BE2C (cell line): ENCODE results near the gene CAMTA1.

Experiments
- DNase-seq: peaks from one replicate; pipeline ENCODE4 v3.0.0-alpha.2; 2020
- H3K27me3 ChIP-seq: fragments of 250-450 bp; sonication (Bioruptor Pico); 2 replicates; pipeline ENCODE4 v1.5.1; 2020; ENCODE audit warnings: mild to moderate bottlenecking
- H3K36me3 ChIP-seq: fragments of 250-450 bp; sonication (Bioruptor Pico); 2 replicates; pipeline ENCODE4 v1.5.1; 2020; ENCODE audit warnings: mild to moderate bottlenecking
- H3K4me1 ChIP-seq: fragments of 250-450 bp; sonication (Bioruptor Pico); 2 replicates; pipeline ENCODE4 v1.5.1; 2020
- H3K4me3 ChIP-seq: 2 replicates; pipeline ENCODE4 v1.5.1; 2011; ENCODE audit warnings: low read depth, low read length
- H3K9me3 ChIP-seq: fragments of 250-450 bp; sonication (Bioruptor Pico); 2 replicates; pipeline ENCODE4 v1.5.1; 2020
- CTCF ChIP-seq: IDR thresholded peaks from 2 replicates; pipeline ENCODE4 v1.5.1; 2012; ENCODE audit warnings: mild to moderate bottlenecking, low read depth, low read length

The CAMTA1 gene

GRCh38 chr1:7538849-7539768, 753.9 kb downstream of the CAMTA1 start:
- Histone ChIP-seq H3K4me1 (peaks cover 28% of the 10 kb centered on the region), H3K9me3 (no peaks in the 10 kb centered on the region), H3K4me3 (no peak overlapping the region), H3K27me3 (no peaks in the 10 kb centered on the region), H3K36me3 (no peaks in the 10 kb centered on the region)
- peak; percentile 51 for DNase-seq
- peak; percentile 56 for TF ChIP-seq CTCF

- peak; percentile 65 for DNase-seq
- Histone ChIP-seq H3K4me1 (peaks cover 28% of the 10 kb centered on the region), H3K9me3 (no peaks in the 10 kb centered on the region), H3K27me3 (no peaks in the 10 kb centered on the region), H3K36me3 (no peaks in the 10 kb centered on the region), H3K4me3 (no peak overlapping the region)
- TF ChIP-seq CTCF, result peak; percentile 51
Measured at GRCh38 chr1:7539769-7540175, 754.5 kb downstream of the CAMTA1 start.

- DNase-seq, result no peak
- no peaks in the 10 kb centered on the region for H3K27me3 ChIP-seq
- H3K36me3 ChIP-seq, result no peaks in the 10 kb centered on the region
- peaks cover 28% of the 10 kb centered on the region for H3K4me1 ChIP-seq
- H3K9me3 ChIP-seq, result no peaks in the 10 kb centered on the region
- H3K4me3 ChIP-seq, result no peak overlapping the region
- no peak for TF ChIP-seq CTCF
Measured at GRCh38 chr1:7540816-7541215, 755.6 kb downstream of the CAMTA1 start.

GRCh38 chr1:7541629-7542028, 756.4 kb downstream of the CAMTA1 start:
- Histone ChIP-seq H3K4me1 (peaks cover 27% of the 10 kb centered on the region), H3K36me3 (no peaks in the 10 kb centered on the region), H3K27me3 (no peaks in the 10 kb centered on the region), H3K9me3 (no peaks in the 10 kb centered on the region), H3K4me3 (no peak overlapping the region)
- no peak for DNase-seq
- no peak for TF ChIP-seq CTCF

GRCh38 chr1:7543718-7544090, 758.5 kb downstream of the CAMTA1 start:
- H3K36me3 ChIP-seq, result no peaks in the 10 kb centered on the region

More at GRCh38 chr1:7543718-7544090, 758.5 kb downstream of the CAMTA1 start:
- DNase-seq, result no peak
- H3K4me3 ChIP-seq, result no peak overlapping the region
- H3K27me3 ChIP-seq, result no peaks in the 10 kb centered on the region
- TF ChIP-seq CTCF, result no peak
- H3K9me3 ChIP-seq, result no peaks in the 10 kb centered on the region
- peaks cover 7% of the 10 kb centered on the region for H3K4me1 ChIP-seq
